Keratinocyte (primary cell): ENCODE data around the gene TMEFF2.

Experiments used
- CTCF ChIP-seq, 3 experiments: IDR thresholded peaks in 1 of 3; conservative IDR thresholded peaks in 1 of 3; optimal IDR thresholded peaks in 1 of 3; 2 replicates in 2 of 3; 3 replicates in 1 of 3; pipeline versions ENCODE3 to v1.5.1; 2011; ENCODE audit warnings: low read length in 3 of 3, mild to moderate bottlenecking in 3 of 3, moderate library complexity in 2 of 3, control low read depth in 1 of 3, inconsistent platforms in 1 of 3; ENCODE audit not compliant: insufficient read depth in 2 of 3; ENCODE audit errors: extremely low read depth in 1 of 3
- EZH2 ChIP-seq: IDR thresholded peaks from one replicate; pipeline ENCODE4 v1.6.1; 2012; ENCODE audit warnings: inconsistent platforms, mild to moderate bottlenecking, low read length, moderate library complexity

- no peak for TF ChIP-seq CTCF (optimal IDR thresholded peaks at IDR 0.05 in 1 of 3, IDR thresholded peaks at IDR 0.05 in 1 of 3, conservative IDR thresholded peaks at IDR 0.05 in 1 of 3; ENCODE audit: extremely low read depth in 1 of 3, insufficient read depth in 2 of 3, low read length in 3 of 3)
- TF ChIP-seq EZH2, result no peak
Observed at GRCh38 chr2:191994749-191995148, 200.0 kb downstream of the TMEFF2 start.
